ENCODE measurements around the gene ARHGAP31.

DNA sequence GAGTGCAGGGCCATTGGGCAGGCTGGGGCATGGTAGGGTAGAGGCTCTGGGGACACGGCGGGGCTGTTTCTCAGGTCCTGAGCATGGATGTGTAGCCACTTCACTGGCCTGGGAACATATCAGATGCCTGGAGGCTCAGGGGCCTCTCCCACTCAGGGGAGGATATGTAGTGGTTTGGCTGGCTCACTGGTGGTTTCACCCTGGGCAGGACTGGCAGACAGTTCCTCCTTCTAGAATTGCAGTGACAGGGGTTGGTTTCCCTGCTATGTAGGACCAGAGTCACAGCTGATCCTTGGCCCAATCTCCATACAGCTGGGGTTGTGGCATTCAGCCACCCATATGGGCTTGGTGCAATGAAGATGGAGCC lies 4.8 kb upstream of the ARHGAP31 start:
- TF ChIP-seq POLR2A (IDR thresholded peaks at IDR 0.05; ENCODE audit: low read depth, low read length) (no peak), TAF1 (IDR thresholded peaks at IDR 0.05; ENCODE audit: low read depth, low read length) (no peak), POLR2AphosphoS5 (IDR thresholded peaks at IDR 0.05; ENCODE audit: low read depth, low read length) (no peak), POU2F2 (IDR thresholded peaks at IDR 0.05; ENCODE audit: low read depth, low read length) (no peak), SPI1 (IDR thresholded peaks at IDR 0.05; ENCODE audit: low read depth, low read length) (no peak)

Data from GM12891 (cell line).